Measurements from ENCODE around the gene AGGF1.

AGGF1 gene

GRCh38 chr5:77028631-77029375, 1.4 kb upstream of the AGGF1 start:
- no peak for TF ChIP-seq CTCF (conservative IDR thresholded peaks at IDR 0.05; ENCODE audit: low read depth, low read length)
- Histone ChIP-seq H3K27me3 (ENCODE audit: insufficient read depth, low read depth) (no peaks in the 10 kb centered on the region), H4K20me1 (ENCODE audit: insufficient read depth) (no peaks in the 10 kb centered on the region), H3K4me2 (no peak overlapping the region), H3K4me1 (ENCODE audit: low read depth, poor library complexity, severe bottlenecking) (peaks cover 16% of the 10 kb centered on the region), H3K79me2 (ENCODE audit: insufficient read depth, low read depth) (no peaks in the 10 kb centered on the region; the same call in 1 of the 2 replicates), H2AFZ (ENCODE audit: low read depth) (no peak overlapping the region), H3K4me3 (IDR thresholded peaks at IDR 0.05; ENCODE audit: insufficient read depth, low read depth, low read length) (no peak overlapping the region), H3K9ac (no peak overlapping the region), H3K36me3 (ENCODE audit: insufficient read depth) (no peaks in the 10 kb centered on the region), H3K27ac (no peak overlapping the region)

- no peaks in the 10 kb centered on the region for H4K20me1 ChIP-seq (ENCODE audit: insufficient read depth)
- no peaks in the 10 kb centered on the region for H3K36me3 ChIP-seq (ENCODE audit: insufficient read depth)
- no peak overlapping the region for H3K9ac ChIP-seq
- H3K27me3 ChIP-seq (ENCODE audit: insufficient read depth, low read depth) = no peaks in the 10 kb centered on the region
- no peaks in the 10 kb centered on the region; the same call in 1 of the 2 replicates for H3K79me2 ChIP-seq (ENCODE audit: insufficient read depth, low read depth)
- no peak overlapping the region for H3K4me3 ChIP-seq (IDR thresholded peaks at IDR 0.05; ENCODE audit: insufficient read depth, low read depth, low read length)
- no peak for TF ChIP-seq CTCF (conservative IDR thresholded peaks at IDR 0.05; ENCODE audit: low read depth, low read length)
- H3K4me2 ChIP-seq = peak overlapping the region; percentile 97
- peaks cover 16% of the 10 kb centered on the region for H3K4me1 ChIP-seq (ENCODE audit: low read depth, poor library complexity, severe bottlenecking)
- H3K27ac ChIP-seq = no peak overlapping the region
- H2AFZ ChIP-seq (ENCODE audit: low read depth) = peak overlapping the region; percentile 95
Measured at GRCh38 chr5:77029376-77029885, 773 bp upstream of the AGGF1 start.

- H4K20me1 ChIP-seq (ENCODE audit: insufficient read depth) = no peaks in the 10 kb centered on the region
- H3K4me1 ChIP-seq (ENCODE audit: low read depth, poor library complexity, severe bottlenecking) = peaks cover 16% of the 10 kb centered on the region
- H2AFZ ChIP-seq (ENCODE audit: low read depth) = no peak overlapping the region
- no peak overlapping the region for H3K4me3 ChIP-seq (IDR thresholded peaks at IDR 0.05; ENCODE audit: insufficient read depth, low read depth, low read length)
- no peaks in the 10 kb centered on the region; the same call in 1 of the 2 replicates for H3K79me2 ChIP-seq (ENCODE audit: insufficient read depth, low read depth)
- no peak overlapping the region for H3K27ac ChIP-seq
- peak overlapping the region; percentile 97; the same call in 1 of the 2 replicates for H3K4me2 ChIP-seq
- TF ChIP-seq CTCF (conservative IDR thresholded peaks at IDR 0.05; ENCODE audit: low read depth, low read length) = no peak
- H3K27me3 ChIP-seq (ENCODE audit: insufficient read depth, low read depth) = no peaks in the 10 kb centered on the region
- no peak overlapping the region for H3K9ac ChIP-seq
- no peaks in the 10 kb centered on the region for H3K36me3 ChIP-seq (ENCODE audit: insufficient read depth)
Measured at GRCh38 chr5:77031891-77032290, 1.7 kb downstream of the AGGF1 start.

GRCh38 chr5:77032635-77033034, 2.4 kb downstream of the AGGF1 start:
- no peaks in the 10 kb centered on the region; the same call in 1 of the 2 replicates for H3K79me2 ChIP-seq (ENCODE audit: insufficient read depth, low read depth)
- no peak overlapping the region for H3K9ac ChIP-seq
- H3K4me1 ChIP-seq (ENCODE audit: low read depth, poor library complexity, severe bottlenecking) = peaks cover 16% of the 10 kb centered on the region
- TF ChIP-seq CTCF (conservative IDR thresholded peaks at IDR 0.05; ENCODE audit: low read depth, low read length) = no peak
- no peaks in the 10 kb centered on the region for H4K20me1 ChIP-seq (ENCODE audit: insufficient read depth)
- H3K27me3 ChIP-seq (ENCODE audit: insufficient read depth, low read depth) = no peaks in the 10 kb centered on the region
- no peak overlapping the region for H3K4me2 ChIP-seq
- no peak overlapping the region for H3K4me3 ChIP-seq (IDR thresholded peaks at IDR 0.05; ENCODE audit: insufficient read depth, low read depth, low read length)
- H3K36me3 ChIP-seq (ENCODE audit: insufficient read depth) = no peaks in the 10 kb centered on the region; the same call in 1 of the 2 replicates
- no peak overlapping the region for H3K27ac ChIP-seq
- H2AFZ ChIP-seq (ENCODE audit: low read depth) = no peak overlapping the region
